ENCODE results near the gene MYO5A.

DNA sequence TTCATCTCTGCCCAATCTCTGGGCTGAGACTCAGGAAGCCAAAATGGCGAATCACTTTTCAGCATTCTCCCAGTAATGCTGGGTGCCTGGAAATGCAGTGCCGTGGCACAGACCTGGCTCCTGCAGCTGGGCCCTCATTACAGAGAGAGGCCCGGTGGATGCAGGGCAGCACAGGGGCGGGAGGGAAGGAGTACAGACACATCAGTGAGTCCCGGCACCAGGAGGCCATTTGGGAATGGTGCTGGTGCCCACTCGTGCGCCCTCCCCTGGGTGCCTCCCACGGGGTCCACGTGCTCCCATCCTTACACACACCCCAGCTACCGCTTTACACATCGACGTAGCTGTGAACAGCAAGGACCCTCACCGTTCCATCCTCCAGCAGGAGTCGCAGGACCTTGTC is 246.3 kb downstream of the MYO5A start:
- TF ChIP-seq, protein P1, sequence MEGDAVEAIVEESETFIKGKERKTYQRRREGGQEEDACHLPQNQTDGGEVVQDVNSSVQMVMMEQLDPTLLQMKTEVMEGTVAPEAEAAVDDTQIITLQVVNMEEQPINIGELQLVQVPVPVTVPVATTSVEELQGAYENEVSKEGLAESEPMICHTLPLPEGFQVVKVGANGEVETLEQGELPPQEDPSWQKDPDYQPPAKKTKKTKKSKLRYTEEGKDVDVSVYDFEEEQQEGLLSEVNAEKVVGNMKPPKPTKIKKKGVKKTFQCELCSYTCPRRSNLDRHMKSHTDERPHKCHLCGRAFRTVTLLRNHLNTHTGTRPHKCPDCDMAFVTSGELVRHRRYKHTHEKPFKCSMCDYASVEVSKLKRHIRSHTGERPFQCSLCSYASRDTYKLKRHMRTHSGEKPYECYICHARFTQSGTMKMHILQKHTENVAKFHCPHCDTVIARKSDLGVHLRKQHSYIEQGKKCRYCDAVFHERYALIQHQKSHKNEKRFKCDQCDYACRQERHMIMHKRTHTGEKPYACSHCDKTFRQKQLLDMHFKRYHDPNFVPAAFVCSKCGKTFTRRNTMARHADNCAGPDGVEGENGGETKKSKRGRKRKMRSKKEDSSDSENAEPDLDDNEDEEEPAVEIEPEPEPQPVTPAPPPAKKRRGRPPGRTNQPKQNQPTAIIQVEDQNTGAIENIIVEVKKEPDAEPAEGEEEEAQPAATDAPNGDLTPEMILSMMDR (conservative IDR thresholded peaks at IDR 0.05 in 1 of 2, IDR thresholded peaks at IDR 0.05 in 1 of 2; ENCODE audit: low read depth in 1 of 2, low read length in 2 of 2): no peak
- no peak for TF ChIP-seq EZH2 (IDR thresholded peaks at IDR 0.05; ENCODE audit: low read length, missing control alignments)

Measured in fibroblast of lung (primary cell).